WTC11 (cell line): ENCODE data around the gene CD244. TPM values are rescaled to one million over a fixed set of nuclear protein-coding genes. Genes with fewer than 3 reads are reported as not detected.

Experiments
- ATAC-seq: fragments of 200-7000 bp; cut with Tn5 transposase; 2 replicates; pipeline ENCODE4 v1.10.0; 2021; ENCODE audit warnings: mild to moderate bottlenecking, moderate library complexity
- CTCF ChIA-PET: fragments of 300-600 bp; sonication (Branson Sonifier 250); formaldehyde crosslinking; loops from one replicate; lab custom pipeline; 2021; ENCODE audit warnings: antibody characterized with exemption; lab: Charles Lee
- POLR2A ChIA-PET: fragments of 350-600 bp; sonication (Branson Sonifier 250); formaldehyde crosslinking; loops from one replicate; lab custom pipeline; 2021; ENCODE audit warnings: antibody characterized with exemption; lab: Charles Lee
- DNase-seq: peaks from one replicate; pipeline ENCODE4 v3.0.0; 2021; ENCODE audit warnings: low spot score
- H3K27ac Mint-ChIP-seq: 2 replicates; pipeline ENCODE4 v1.8.0; 2021; ENCODE audit warnings: mixed read lengths
- H3K27me3 Mint-ChIP-seq: 2 replicates; pipeline ENCODE4 v1.8.0; 2021; ENCODE audit warnings: low read depth, mild to moderate bottlenecking, moderate library complexity, mixed read lengths
- H3K36me3 Mint-ChIP-seq: 2 replicates; pipeline ENCODE4 v1.8.0; 2021; ENCODE audit warnings: mixed read lengths
- H3K4me1 Mint-ChIP-seq: 2 replicates; pipeline ENCODE4 v1.8.0; 2022; ENCODE audit warnings: mixed read lengths
- H3K4me3 Mint-ChIP-seq: 2 replicates; pipeline ENCODE4 v1.8.0; 2021; ENCODE audit warnings: mild to moderate bottlenecking, moderate library complexity, mixed read lengths
- H3K9me3 Mint-ChIP-seq: 2 replicates; pipeline ENCODE4 v1.8.0; 2021; ENCODE audit warnings: mixed read lengths
- ATF1 ChIP-seq: sonication (generic); formaldehyde crosslinking; IDR thresholded peaks from 2 replicates; pipeline ENCODE4 v1.8.1; 2023; ENCODE audit warnings: mild to moderate bottlenecking, moderate library complexity, missing genetic modification reagents
- CREB1 ChIP-seq: sonication (generic); formaldehyde crosslinking; IDR thresholded peaks from 2 replicates; pipeline ENCODE4 v1.8.0; 2023; ENCODE audit warnings: mild to moderate bottlenecking, missing genetic modification reagents
- CREM ChIP-seq: sonication (generic); formaldehyde crosslinking; IDR thresholded peaks from 2 replicates; pipeline ENCODE4 v1.8.1; 2022; ENCODE audit warnings: mild to moderate bottlenecking, missing genetic modification reagents, moderate library complexity
- GRHL2 ChIP-seq: fragments of 250-450 bp; sonication (Bioruptor Pico); IDR thresholded peaks from 2 replicates; pipeline ENCODE4 v1.8.0; 2022; ENCODE audit warnings: mild to moderate bottlenecking, moderate library complexity; ENCODE audit not compliant: insufficient replicate concordance, severe bottlenecking
- IRF1 ChIP-seq: sonication (generic); formaldehyde crosslinking; IDR thresholded peaks from 2 replicates; pipeline ENCODE4 v1.8.0; 2023; ENCODE audit warnings: missing genetic modification reagents
- JAZF1 ChIP-seq: fragments of 250-450 bp; sonication (Bioruptor Pico); IDR thresholded peaks from 2 replicates; pipeline ENCODE4 v1.9.0; 2021; ENCODE audit warnings: moderate library complexity, mild to moderate bottlenecking, inconsistent platforms
- MYBL2 ChIP-seq: sonication (generic); formaldehyde crosslinking; IDR thresholded peaks from 2 replicates; pipeline ENCODE4 v1.8.1; 2023; ENCODE audit warnings: mild to moderate bottlenecking, moderate library complexity, missing genetic modification reagents
- NR1H2 ChIP-seq: sonication (generic); formaldehyde crosslinking; IDR thresholded peaks from 2 replicates; pipeline ENCODE4 v1.9.0; 2021; ENCODE audit warnings: mild to moderate bottlenecking, moderate library complexity, missing genetic modification reagents
- NR3C1 ChIP-seq: sonication (generic); formaldehyde crosslinking; conservative IDR thresholded peaks from 2 replicates; pipeline ENCODE4 v1.8.1; 2023; ENCODE audit warnings: low read depth, mild to moderate bottlenecking, missing genetic modification reagents
- ZNF121 ChIP-seq: sonication (generic); formaldehyde crosslinking; IDR thresholded peaks from 2 replicates; pipeline ENCODE4 v1.8.0; 2023; ENCODE audit warnings: missing genetic modification reagents
- ZNF138 ChIP-seq: sonication (generic); formaldehyde crosslinking; conservative IDR thresholded peaks from 2 replicates; pipeline ENCODE4 v1.8.1; 2022; ENCODE audit warnings: mild to moderate bottlenecking, moderate library complexity, missing genetic modification reagents
- ZNF232 ChIP-seq: sonication (generic); formaldehyde crosslinking; IDR thresholded peaks from 2 replicates; pipeline ENCODE4 v1.8.0; 2022; ENCODE audit warnings: mild to moderate bottlenecking, missing genetic modification reagents
- ZNF263 ChIP-seq: sonication (generic); formaldehyde crosslinking; IDR thresholded peaks from 2 replicates; pipeline ENCODE4 v1.8.1; 2022; ENCODE audit warnings: low read depth, mild to moderate bottlenecking, moderate library complexity, missing genetic modification reagents
- ZNF396 ChIP-seq: fragments of 250-450 bp; sonication (Bioruptor Pico); IDR thresholded peaks from 2 replicates; pipeline ENCODE4 v1.8.0; 2021; ENCODE audit warnings: mild to moderate bottlenecking, moderate library complexity, borderline replicate concordance
- total RNA-seq: library from RNA; stranded (reverse); gene quantifications from 3 replicates; pipeline ENCODE4 v1.2.3, GENCODE V29; 2021
- TF ChIP-seq, protein P1 (sequence below): sonication (generic); formaldehyde crosslinking; IDR thresholded peaks from 2 replicates; pipeline ENCODE4 v1.8.1; 2022; ENCODE audit warnings: low read depth, missing genetic modification reagents, borderline replicate concordance
- TF ChIP-seq, protein P2 (sequence below): sonication (generic); formaldehyde crosslinking; IDR thresholded peaks from 2 replicates; pipeline ENCODE4 v1.8.1; 2023; ENCODE audit warnings: mild to moderate bottlenecking, missing genetic modification reagents, moderate library complexity

CD244 gene
- total RNA-seq, 1 experiment from 2014 or later = not detected

DNA sequence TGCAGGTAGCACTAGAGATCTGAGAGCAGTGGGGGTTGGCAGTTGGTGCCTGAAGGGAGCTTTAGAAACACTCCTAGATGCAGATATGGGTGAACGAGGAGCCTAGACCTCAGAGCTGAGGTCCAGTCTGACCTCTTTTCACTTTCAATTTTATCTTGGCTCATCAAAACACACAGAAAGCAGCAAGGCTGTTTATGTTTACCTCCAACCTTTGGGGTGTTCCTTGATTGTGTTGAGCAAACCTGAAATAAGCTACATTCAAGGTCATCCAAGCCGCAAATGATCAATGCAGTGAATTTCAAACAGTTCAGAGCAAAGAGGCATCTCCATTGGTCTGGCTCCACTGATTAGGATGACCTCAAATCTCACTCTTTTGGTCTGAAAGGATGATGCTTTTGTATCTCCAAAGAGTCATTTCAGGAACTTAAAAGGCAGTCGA lies 65.4 kb downstream of the CD244 start:
- Mint-ChIP-seq H3K27ac (no peak overlapping the region), H3K4me1 (no peaks in the 10 kb centered on the region), H3K36me3 (no peaks in the 10 kb centered on the region), H3K9me3 (peaks cover 9% of the 10 kb centered on the region), H3K4me3 (no peak overlapping the region), H3K27me3 (no peaks in the 10 kb centered on the region)
- TF ChIP-seq, protein P1, sequence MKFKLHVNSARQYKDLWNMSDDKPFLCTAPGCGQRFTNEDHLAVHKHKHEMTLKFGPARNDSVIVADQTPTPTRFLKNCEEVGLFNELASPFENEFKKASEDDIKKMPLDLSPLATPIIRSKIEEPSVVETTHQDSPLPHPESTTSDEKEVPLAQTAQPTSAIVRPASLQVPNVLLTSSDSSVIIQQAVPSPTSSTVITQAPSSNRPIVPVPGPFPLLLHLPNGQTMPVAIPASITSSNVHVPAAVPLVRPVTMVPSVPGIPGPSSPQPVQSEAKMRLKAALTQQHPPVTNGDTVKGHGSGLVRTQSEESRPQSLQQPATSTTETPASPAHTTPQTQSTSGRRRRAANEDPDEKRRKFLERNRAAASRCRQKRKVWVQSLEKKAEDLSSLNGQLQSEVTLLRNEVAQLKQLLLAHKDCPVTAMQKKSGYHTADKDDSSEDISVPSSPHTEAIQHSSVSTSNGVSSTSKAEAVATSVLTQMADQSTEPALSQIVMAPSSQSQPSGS (CRISPR knock-in tag) = no peak
- no peak for ATAC-seq
- CTCF ChIA-PET = interaction anchor here (0.5 to 2.2 kb wide), 4 partner anchors 8 to 157 kb away, joined by 3 to 8 read pairs (median 3); partner anchors contain the start of gene ITLN2
- no peak for DNase-seq
- POLR2A ChIA-PET = no interaction called here

DNA sequence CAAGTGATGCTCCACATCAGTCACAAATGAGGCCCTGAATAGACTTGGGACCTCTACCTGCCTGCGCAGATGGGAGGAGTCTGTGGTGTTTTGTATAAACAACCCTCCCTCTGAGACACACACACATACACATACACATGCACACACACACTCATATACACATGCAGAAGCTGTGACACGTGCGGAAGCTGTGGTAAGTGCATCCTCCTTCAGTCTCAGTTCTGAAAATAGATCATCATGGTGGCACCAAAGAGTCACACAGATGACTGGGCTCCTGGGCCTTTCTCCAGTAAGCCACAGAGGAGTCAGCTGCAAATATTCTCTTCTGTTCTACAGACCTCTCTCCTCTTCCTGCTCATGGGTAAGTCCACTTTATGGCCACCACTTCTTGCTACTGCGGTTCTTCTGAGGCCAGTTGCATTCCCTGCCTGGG lies 66.7 kb downstream of the CD244 start, which contains the start of gene LY9:
Gene LY9 (plus strand): TSS at position 224 of the 433 bp plus-strand sequence. CDS start 14 bp downstream, at position 238.
- Mint-ChIP-seq H3K27me3 (no peaks in the 10 kb centered on the region), H3K4me3 (no peak within 1 kb of the TSS), H3K27ac (no peak within 1 kb of the TSS)
- POLR2A ChIA-PET = no interaction called here
- TF ChIP-seq JAZF1 (CRISPR knock-in tag) (no peak), ZNF396 (CRISPR knock-in tag) (no peak), NR1H2 (CRISPR knock-in tag) (no peak), IRF1 (no peak), NR3C1 (CRISPR knock-in tag) (no peak), ZNF121 (CRISPR knock-in tag) (no peak), ZNF232 (CRISPR knock-in tag) (no peak), ZNF138 (no peak), ATF1 (CRISPR knock-in tag) (no peak)
- TF ChIP-seq, protein P1 (CRISPR knock-in tag) = no peak
- TF ChIP-seq, all 79 proteins: peak for 0
- no peaks in the 10 kb centered on the region for H3K4me1 Mint-ChIP-seq
- DNase-seq (no peak), ATAC-seq (no peak)
- no peaks in the 10 kb centered on the region for H3K36me3 Mint-ChIP-seq
- CTCF ChIA-PET = interaction anchor here (0.8 to 2.2 kb wide), 4 partner anchors 15 to 158 kb away, joined by 3 to 8 read pairs (median 4); partner anchors contain the start of gene ITLN2
- peaks cover 9% of the 10 kb centered on the region for H3K9me3 Mint-ChIP-seq

GRCh38 chr1:160794376-160794775 lies 68.3 kb downstream of the CD244 start:
- POLR2A ChIA-PET = no interaction called here
- H3K4me3 Mint-ChIP-seq = no peak overlapping the region
- no peak overlapping the region for H3K27ac Mint-ChIP-seq
- no peak for TF ChIP-seq CREB1
- H3K36me3 Mint-ChIP-seq = no peaks in the 10 kb centered on the region
- H3K27me3 Mint-ChIP-seq = no peaks in the 10 kb centered on the region
- ATAC-seq (no peak), DNase-seq (no peak)
- no peaks in the 10 kb centered on the region for H3K4me1 Mint-ChIP-seq
- H3K9me3 Mint-ChIP-seq = peaks cover 9% of the 10 kb centered on the region
- CTCF ChIA-PET = interaction anchor here (0.6 to 1.3 kb wide), 2 partner anchors 15 to 246 kb away, joined by 5 to 7 read pairs; no protein-coding TSS in a partner anchor

DNA sequence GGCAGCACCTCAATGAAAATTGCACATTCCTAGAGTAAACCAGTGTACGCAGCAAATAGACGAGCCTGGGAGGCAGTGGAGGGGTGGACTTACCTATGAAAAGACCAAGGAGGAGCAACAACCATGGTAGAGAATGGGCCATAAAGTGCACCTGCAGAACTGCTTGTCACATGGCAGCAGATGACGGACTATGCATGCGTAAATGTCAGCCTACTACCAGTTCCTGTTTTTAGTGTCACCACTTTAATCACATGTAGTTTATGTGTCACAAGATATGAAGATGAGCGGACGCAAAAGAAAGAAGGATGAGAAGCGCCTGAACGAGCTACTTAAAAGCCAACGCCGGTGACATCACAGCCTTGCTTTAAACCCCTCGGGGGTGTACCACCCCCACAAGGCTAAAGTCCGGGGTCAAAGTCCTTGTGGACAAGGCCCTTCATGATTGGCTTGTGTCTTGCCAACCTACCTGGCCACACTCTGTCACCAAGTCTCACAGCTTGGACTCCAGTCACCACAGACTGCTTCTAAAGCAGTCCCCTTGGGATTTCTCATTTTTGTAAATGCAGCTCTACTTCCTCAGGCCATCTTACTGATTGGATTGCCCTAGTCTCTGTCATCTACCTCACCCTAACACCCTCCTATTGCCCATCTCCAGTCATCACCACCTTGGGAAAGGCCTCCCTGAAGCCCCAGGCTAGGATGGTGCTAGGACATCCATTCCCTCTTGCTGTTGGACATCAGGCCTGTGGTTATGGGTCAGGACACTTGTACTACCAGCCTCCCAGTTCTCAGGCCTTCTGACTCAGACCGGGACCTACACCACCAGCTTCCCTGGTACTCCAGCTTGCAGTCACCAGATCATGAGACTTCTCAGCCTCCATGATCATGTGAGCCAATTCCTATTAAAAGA lies 72.7 kb downstream of the CD244 start:
- TF ChIP-seq MYBL2 (CRISPR knock-in tag) = no peak
- TF ChIP-seq, protein P1 (CRISPR knock-in tag) = no peak
- no peak for TF ChIP-seq GRHL2 (CRISPR knock-in tag)
- TF ChIP-seq CREM (CRISPR knock-in tag) = no peak
- TF ChIP-seq, protein P2, sequence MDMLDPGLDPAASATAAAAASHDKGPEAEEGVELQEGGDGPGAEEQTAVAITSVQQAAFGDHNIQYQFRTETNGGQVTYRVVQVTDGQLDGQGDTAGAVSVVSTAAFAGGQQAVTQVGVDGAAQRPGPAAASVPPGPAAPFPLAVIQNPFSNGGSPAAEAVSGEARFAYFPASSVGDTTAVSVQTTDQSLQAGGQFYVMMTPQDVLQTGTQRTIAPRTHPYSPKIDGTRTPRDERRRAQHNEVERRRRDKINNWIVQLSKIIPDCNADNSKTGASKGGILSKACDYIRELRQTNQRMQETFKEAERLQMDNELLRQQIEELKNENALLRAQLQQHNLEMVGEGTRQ (CRISPR knock-in tag) = no peak
- no peak for TF ChIP-seq ZNF263
- no peak for TF ChIP-seq CREB1
- CTCF ChIA-PET = interaction anchor here (0.8 to 2.6 kb wide), 4 partner anchors 10 to 22 kb away, joined by 3 to 15 read pairs (median 6); no protein-coding TSS in a partner anchor
- POLR2A ChIA-PET = no interaction called here
- no peak overlapping the region for H3K4me3 Mint-ChIP-seq
- H3K36me3 Mint-ChIP-seq = no peaks in the 10 kb centered on the region
- peaks cover under 1% of the 10 kb centered on the region for H3K9me3 Mint-ChIP-seq
- ATAC-seq (no peak), DNase-seq (no peak)
- H3K27me3 Mint-ChIP-seq = no peaks in the 10 kb centered on the region
- no peak overlapping the region for H3K27ac Mint-ChIP-seq
- no peaks in the 10 kb centered on the region for H3K4me1 Mint-ChIP-seq
